Measurements from ENCODE around the gene ZNF70. TPM values are rescaled to one million over a fixed set of nuclear protein-coding genes. Genes with fewer than 3 reads are reported as not detected.

ZNF70 gene
- total RNA-seq, 1 donor from 2014 or later: 4.1 TPM

GRCh38 chr22:23716811-23717801 is 33.8 kb downstream of the ZNF70 start:
- DNase-seq: peak; percentile 75

GRCh38 chr22:23715806-23716375 is 35.0 kb downstream of the ZNF70 start:
- no peak for DNase-seq

GRCh38 chr22:23714596-23715578 is 36.0 kb downstream of the ZNF70 start:
- no peak for DNase-seq

- DNase-seq: no peak
Observed at GRCh38 chr22:23713696-23714595, 37.0 kb downstream of the ZNF70 start.

GRCh38 chr22:23712256-23712655 is 38.7 kb downstream of the ZNF70 start:
- no peak for DNase-seq

- no peak for DNase-seq
Observed at GRCh38 chr22:23709107-23709506, 41.8 kb downstream of the ZNF70 start.

- DNase-seq: no peak
Observed at GRCh38 chr22:23708270-23708669, 42.6 kb downstream of the ZNF70 start.

- DNase-seq: no peak
Observed at GRCh38 chr22:23705358-23705757, 45.6 kb downstream of the ZNF70 start.

- no peak for DNase-seq
Observed at GRCh38 chr22:23704829-23705228, 46.1 kb downstream of the ZNF70 start.

GRCh38 chr22:23704062-23704461 is 46.9 kb downstream of the ZNF70 start:
- DNase-seq: no peak

GRCh38 chr22:23700706-23701105 is 50.2 kb downstream of the ZNF70 start:
- no peak for DNase-seq

GRCh38 chr22:23698673-23699235 is 52.2 kb downstream of the ZNF70 start:
- no peak for DNase-seq

- DNase-seq: no peak
Observed at GRCh38 chr22:23698094-23698493, 52.8 kb downstream of the ZNF70 start.

GRCh38 chr22:23697031-23697970 is 53.6 kb downstream of the ZNF70 start:
- DNase-seq: no peak

- DNase-seq: no peak
Observed at GRCh38 chr22:23696326-23696851, 54.5 kb downstream of the ZNF70 start.

GRCh38 chr22:23695571-23696325 is 55.2 kb downstream of the ZNF70 start:
- DNase-seq: no peak

GRCh38 chr22:23695141-23695540 is 55.8 kb downstream of the ZNF70 start:
- DNase-seq: no peak

- no peak for DNase-seq
Observed at GRCh38 chr22:23693979-23694680, 56.8 kb downstream of the ZNF70 start.
